BLaER1 treated with 17β-estradiol and CSF1 and Interleukin-3, amounts not matched to agents 10 nM and 100 nM (cell line): Measurements from ENCODE around the gene POLR2A.
"Not testable (repeated sequence)": the region's sequence is repeated elsewhere in the genome, so short reads cannot be mapped to it uniquely, and the experiment has no call there.

Experiments used
- H3K27ac ChIP-seq, 11 experiments: shearing (Covaris generic); formaldehyde crosslinking; 2 replicates each; pipeline ENCODE4 v1.8.1; 2022
- H3K27me3 ChIP-seq, 11 experiments: shearing (Covaris generic); formaldehyde crosslinking; 2 replicates each; pipeline ENCODE4 v1.8.1; 2022
- H3K36me3 ChIP-seq, 11 experiments: shearing (Covaris generic); formaldehyde crosslinking; 2 replicates each; pipeline ENCODE4 v1.8.1; 2022
- H3K4me1 ChIP-seq, 10 experiments: shearing (Covaris generic); formaldehyde crosslinking; 2 replicates each; pipeline ENCODE4 v1.8.1; 2022
- H3K4me2 ChIP-seq, 11 experiments: shearing (Covaris generic); formaldehyde crosslinking; 2 replicates each; pipeline ENCODE4 v1.8.1; 2022
- H3K4me3 ChIP-seq, 10 experiments: shearing (Covaris generic); formaldehyde crosslinking; 2 replicates each; pipeline ENCODE4 v1.8.1; 2022
- H3K9ac ChIP-seq, 11 experiments: shearing (Covaris generic); formaldehyde crosslinking; 2 replicates each; pipeline ENCODE4 v1.8.1; 2022
- H3K9me3 ChIP-seq, 11 experiments: shearing (Covaris generic); formaldehyde crosslinking; replicated peaks in 1 of 11; 2 replicates each; pipeline ENCODE4 v1.8.1; 2022
- H4K20me1 ChIP-seq, 11 experiments: shearing (Covaris generic); formaldehyde crosslinking; 2 replicates each; pipeline ENCODE4 v1.8.1; 2022
- Cebpa-rat ChIP-seq, 11 experiments: shearing (Covaris generic); IDR thresholded peaks; 2 replicates each; pipeline ENCODE4 v1.8.1; 2022

The POLR2A gene

DNA sequence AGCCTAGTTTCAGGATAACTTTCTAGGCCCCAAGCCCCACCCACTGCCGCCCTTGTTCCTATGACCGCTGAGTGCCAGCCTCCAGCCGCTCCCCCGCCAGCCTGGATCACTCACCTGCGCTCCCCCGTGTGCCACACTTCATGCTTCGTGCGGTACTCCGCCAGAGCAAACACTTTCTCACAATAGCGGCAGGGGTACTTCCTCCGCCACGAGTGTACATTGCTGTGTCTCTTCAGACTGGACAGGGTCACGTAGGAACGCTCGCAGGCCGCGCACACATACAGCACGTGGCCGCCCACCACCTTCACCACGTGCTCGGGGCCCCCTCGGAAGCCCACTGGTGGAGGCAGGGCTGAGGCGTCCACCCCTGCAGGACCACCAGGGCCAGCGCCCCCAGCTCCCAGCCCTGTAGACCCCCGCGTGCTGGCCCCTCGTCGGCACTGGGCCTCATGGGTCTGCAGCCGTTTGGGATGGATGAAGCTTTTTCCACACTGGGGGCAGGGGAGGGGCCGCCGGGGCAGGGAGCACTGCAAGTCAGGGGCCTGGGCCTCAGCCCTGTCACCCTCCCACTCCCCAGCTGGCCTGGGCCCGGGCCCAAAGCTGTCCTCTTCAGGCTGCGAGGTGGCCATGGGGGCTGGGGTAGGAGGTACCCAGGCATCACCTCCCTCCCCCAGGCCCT is 18.4 kb upstream of the POLR2A start:
- H3K4me3 ChIP-seq, result no peak overlapping the region
- peaks cover 42 to 72% (median 56%) of the 10 kb centered on the region in 11 experiments for H3K36me3 ChIP-seq
- peaks cover 0 to 41% (median 6%) of the 10 kb centered on the region in 11 experiments; a peak in 7 of 22 replicates for H4K20me1 ChIP-seq
- peaks cover 19 to 35% (median 25%) of the 10 kb centered on the region in 10 experiments for H3K4me1 ChIP-seq
- no peaks in the 10 kb centered on the region for H3K27me3 ChIP-seq
- peak overlapping the region in 2 of 11 experiments; percentile 1 to 27; a peak in 2 of 22 replicates for H3K9ac ChIP-seq
- H3K4me2 ChIP-seq, result peak overlapping the region in 7 of 11 experiments; percentile 27 to 71 (median 66); a peak in 9 of 22 replicates
- no peaks in the 10 kb centered on the region for H3K9me3 ChIP-seq
- no peak for TF ChIP-seq Cebpa-rat (IDR thresholded peaks at IDR 0.05)
- peak overlapping the region in 8 of 11 experiments; percentile 13 to 73 (median 66); a peak in 8 of 22 replicates for H3K27ac ChIP-seq

DNA sequence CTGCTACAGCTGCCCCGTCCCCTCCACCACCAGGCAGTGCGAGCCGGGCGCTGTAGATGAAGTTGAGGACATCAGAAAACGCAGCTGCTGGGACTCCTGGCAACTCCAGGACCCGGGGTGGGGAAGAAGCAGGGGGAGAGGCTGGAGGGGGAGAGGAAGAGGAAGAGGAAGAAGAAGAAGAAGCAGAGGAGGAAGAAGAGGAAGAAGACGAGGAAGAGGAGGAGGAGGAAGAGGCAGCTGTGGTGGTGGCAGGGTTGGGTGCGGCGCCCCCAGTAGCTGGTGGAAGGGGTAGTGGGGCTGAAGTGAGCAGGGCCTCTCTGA is 17.9 kb upstream of the POLR2A start:
- Histone ChIP-seq H3K36me3 (peaks cover 40 to 69% (median 50%) of the 10 kb centered on the region in 11 experiments), H4K20me1 (peaks cover 0 to 47% (median 7%) of the 10 kb centered on the region in 11 experiments; a peak in 8 of 22 replicates), H3K9me3 (no peaks in the 10 kb centered on the region), H3K4me3 (no peak overlapping the region), H3K27ac (peak overlapping the region; percentile 17 to 73 (median 66); a peak in 19 of 22 replicates), H3K27me3 (no peaks in the 10 kb centered on the region), H3K4me2 (peak overlapping the region in 9 of 11 experiments; percentile 27 to 71 (median 48); a peak in 16 of 22 replicates), H3K9ac (peak overlapping the region in 5 of 11 experiments; percentile 1 to 46 (median 30); a peak in 6 of 22 replicates), H3K4me1 (peaks cover 19 to 31% (median 25%) of the 10 kb centered on the region in 10 experiments)
- TF ChIP-seq Cebpa-rat (IDR thresholded peaks at IDR 0.05), result no peak

DNA sequence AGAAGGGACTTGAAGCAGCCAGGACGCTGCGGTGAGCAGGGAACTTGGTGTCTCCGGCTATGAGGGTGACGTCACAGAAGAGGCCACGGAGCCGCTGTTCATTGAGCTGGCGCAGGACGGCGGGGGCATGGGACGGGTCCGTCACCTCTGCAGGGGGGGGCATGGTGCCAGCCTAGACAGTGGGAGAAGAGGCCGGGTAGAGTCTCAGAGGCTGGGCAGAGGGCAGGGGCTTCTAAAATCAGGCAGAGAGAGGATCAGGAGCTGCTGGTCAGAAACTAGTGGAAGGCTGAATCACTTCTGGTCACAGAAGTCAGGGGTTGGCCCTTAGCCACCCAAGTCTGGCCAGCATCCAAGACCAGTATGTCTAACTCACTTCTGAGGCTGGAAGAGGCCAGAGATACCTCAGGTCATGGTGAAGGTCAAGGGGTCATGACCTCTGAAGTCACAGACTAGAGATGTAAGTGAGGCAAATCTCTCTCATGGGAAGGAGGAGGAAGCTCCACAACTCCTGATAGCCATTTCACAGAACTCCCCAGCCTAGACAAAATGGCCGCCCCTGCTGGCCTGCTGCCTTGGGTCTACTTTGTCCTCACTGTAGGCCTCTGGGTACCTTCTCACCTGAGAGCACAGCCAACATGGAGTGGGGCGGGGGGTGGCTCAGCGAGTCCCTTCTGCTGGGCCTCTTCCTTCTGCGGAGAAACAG is 17.4 kb upstream of the POLR2A start:
- H3K27me3 ChIP-seq, result no peaks in the 10 kb centered on the region
- TF ChIP-seq Cebpa-rat (IDR thresholded peaks at IDR 0.05), result no peak
- no peak overlapping the region for H3K4me3 ChIP-seq
- peak overlapping the region; percentile 17 to 73 (median 66); a peak in 20 of 22 replicates for H3K27ac ChIP-seq
- H3K9ac ChIP-seq, result peak overlapping the region in 8 of 11 experiments; percentile 1 to 46 (median 28); a peak in 12 of 22 replicates
- peaks cover 0 to 52% (median 11%) of the 10 kb centered on the region in 11 experiments; a peak in 11 of 22 replicates for H4K20me1 ChIP-seq
- no peaks in the 10 kb centered on the region for H3K9me3 ChIP-seq
- H3K36me3 ChIP-seq, result peaks cover 35 to 66% (median 47%) of the 10 kb centered on the region in 11 experiments
- peaks cover 24 to 36% (median 30%) of the 10 kb centered on the region in 10 experiments for H3K4me1 ChIP-seq
- H3K4me2 ChIP-seq, result peak overlapping the region; percentile 15 to 71 (median 39); a peak in 20 of 22 replicates

DNA sequence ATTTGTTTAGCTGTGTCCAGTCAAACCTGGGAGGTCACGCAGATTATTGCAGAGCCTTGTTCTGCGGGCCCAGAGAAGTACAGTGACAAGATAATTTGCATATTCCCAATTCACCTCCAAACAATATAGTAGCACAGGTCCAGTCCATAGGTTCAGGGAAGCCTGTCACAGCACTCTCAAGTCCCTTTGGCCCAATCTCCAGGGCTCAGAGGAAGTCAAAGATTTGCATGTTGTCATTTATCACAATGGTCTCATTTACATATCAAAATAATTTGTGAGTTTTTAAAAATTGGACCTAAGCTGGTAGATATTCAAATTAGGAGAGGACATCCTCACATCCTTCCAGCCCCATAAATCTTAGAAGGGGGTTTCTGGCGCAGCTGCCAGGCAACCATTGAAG is 16.7 kb upstream of the POLR2A start:
- Histone ChIP-seq H3K27me3 (no peaks in the 10 kb centered on the region), H3K36me3 (peaks cover 30 to 60% (median 40%) of the 10 kb centered on the region in 11 experiments), H3K4me2 (peak overlapping the region; percentile 15 to 71 (median 39); a peak in 19 of 22 replicates), H3K9me3 (no peaks in the 10 kb centered on the region), H3K4me3 (no peak overlapping the region), H3K4me1 (peaks cover 31 to 43% (median 37%) of the 10 kb centered on the region in 10 experiments), H3K9ac (peak overlapping the region in 7 of 11 experiments; percentile 1 to 46 (median 27); a peak in 7 of 22 replicates), H4K20me1 (peaks cover 0 to 59% (median 19%) of the 10 kb centered on the region in 11 experiments; a peak in 13 of 22 replicates), H3K27ac (peak overlapping the region; percentile 17 to 73 (median 66); a peak in 20 of 22 replicates)
- TF ChIP-seq Cebpa-rat (IDR thresholded peaks at IDR 0.05), result no peak

GRCh38 chr17:7468290-7468689 is 15.9 kb upstream of the POLR2A start:
- Histone ChIP-seq H3K27me3 (no peaks in the 10 kb centered on the region), H4K20me1 (peaks cover 0 to 64% (median 21%) of the 10 kb centered on the region in 11 experiments; a peak in 13 of 22 replicates), H3K4me1 (peaks cover 34 to 47% (median 41%) of the 10 kb centered on the region in 10 experiments), H3K9me3 (no peaks in the 10 kb centered on the region), H3K9ac (no peak overlapping the region), H3K4me3 (no peak overlapping the region), H3K27ac (peak overlapping the region in 2 of 11 experiments; percentile 2 to 22; a peak in 1 of 22 replicates), H3K4me2 (peak overlapping the region in 1 of 11 experiments; percentile 71; a peak in 1 of 22 replicates), H3K36me3 (peaks cover 22 to 53% (median 32%) of the 10 kb centered on the region in 11 experiments)
- no peak for TF ChIP-seq Cebpa-rat (IDR thresholded peaks at IDR 0.05)

GRCh38 chr17:7468804-7469389 is 15.3 kb upstream of the POLR2A start:
- H4K20me1 ChIP-seq, result peaks cover 4 to 70% (median 21%) of the 10 kb centered on the region in 11 experiments; a peak in 13 of 22 replicates
- TF ChIP-seq Cebpa-rat (IDR thresholded peaks at IDR 0.05), result no peak
- peaks cover 16 to 53% (median 28%) of the 10 kb centered on the region in 11 experiments for H3K36me3 ChIP-seq
- H3K9ac ChIP-seq, result no peak overlapping the region
- H3K4me1 ChIP-seq, result peaks cover 34 to 47% (median 41%) of the 10 kb centered on the region in 10 experiments
- H3K4me2 ChIP-seq, result no peak overlapping the region
- peak overlapping the region in 2 of 11 experiments; percentile 2 to 22; a peak in 1 of 22 replicates for H3K27ac ChIP-seq
- H3K9me3 ChIP-seq, result no peaks in the 10 kb centered on the region
- H3K4me3 ChIP-seq, result no peak overlapping the region
- H3K27me3 ChIP-seq, result no peaks in the 10 kb centered on the region

DNA sequence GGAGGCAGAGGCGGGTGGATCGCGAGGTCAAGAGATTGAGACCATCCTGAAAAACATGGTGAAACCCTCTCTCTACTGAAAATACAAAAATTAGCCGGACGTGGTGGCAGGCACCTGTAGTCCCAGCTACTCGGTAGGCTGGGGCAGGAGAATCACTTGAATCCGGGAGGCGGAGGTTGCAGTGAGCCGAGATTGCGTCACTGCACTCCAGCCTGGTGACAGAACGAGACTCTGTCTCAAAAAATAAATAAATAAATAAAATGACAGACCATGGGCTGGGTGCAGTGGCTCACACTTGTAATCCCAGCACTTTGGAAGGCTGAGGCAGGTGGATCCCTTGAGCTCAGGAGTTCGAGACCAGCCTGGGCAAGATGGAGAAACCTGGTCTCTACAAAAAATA is 14.3 kb upstream of the POLR2A start:
- peaks cover 6 to 80% (median 24%) of the 10 kb centered on the region in 11 experiments; a peak in 14 of 22 replicates for H4K20me1 ChIP-seq
- H3K27ac ChIP-seq, H3K9me3 ChIP-seq, H3K9ac ChIP-seq, H3K4me3 ChIP-seq, H3K27me3 ChIP-seq, H3K4me2 ChIP-seq: not testable (repeated sequence)
- H3K36me3 ChIP-seq, result peaks cover 16 to 47% (median 29%) of the 10 kb centered on the region in 11 experiments; a peak in 20 of 22 replicates
- peak in 1 of 11 experiments; percentile 28; a peak in 1 of 22 replicates for TF ChIP-seq Cebpa-rat (IDR thresholded peaks at IDR 0.05)
- H3K4me1 ChIP-seq, result peaks cover 34 to 50% (median 44%) of the 10 kb centered on the region in 10 experiments

- not testable (repeated sequence) for H3K9me3 ChIP-seq, H3K27me3 ChIP-seq, H3K4me2 ChIP-seq, H3K27ac ChIP-seq, H3K9ac ChIP-seq, H3K4me3 ChIP-seq
- Histone ChIP-seq H3K4me1 (peaks cover 34 to 55% (median 50%) of the 10 kb centered on the region in 10 experiments), H4K20me1 (peaks cover 6 to 87% (median 31%) of the 10 kb centered on the region in 11 experiments; a peak in 14 of 22 replicates), H3K36me3 (peaks cover 14 to 43% (median 29%) of the 10 kb centered on the region in 11 experiments; a peak in 20 of 22 replicates)
Measured at GRCh38 chr17:7470457-7470973, 13.7 kb upstream of the POLR2A start.
